Endometrial microvascular endothelial cells (primary cell): ENCODE data around the gene ZNF730. TPM values are rescaled to one million over a fixed set of nuclear protein-coding genes. Genes with fewer than 3 reads are reported as not detected.
"Not testable (repeated sequence)": the region's sequence is repeated elsewhere in the genome, so short reads cannot be mapped to it uniquely, and the experiment has no call there.

Experiments
- in situ Hi-C: cut with HindIII; loops from 2 replicates; pipeline ENCODE4 v1.10.0; 2017; ENCODE audit warnings: low sequenced_read_pairs, low pct_unique_long_range_greater_than_20kb; ENCODE audit errors: inconsistent ontology term
- total RNA-seq: library from RNA; depleted of rRNA; stranded (reverse); fragments of >200 nt; gene quantifications from one replicate; pipeline ENCODE4 v1.2.3, GENCODE V29; 2015; ENCODE audit errors: inconsistent ontology term

Gene ZNF730
- total RNA-seq = not detected

- in situ Hi-C loops = no loop called here
Observed at GRCh38 chr19:23116802-23117571, at the start of gene ZNF730. Gene ZNF730 (plus strand): TSS chr19:23117025. CDS start chr19:23117174, 149 bp downstream.

- in situ Hi-C loops = no loop called here
Observed at GRCh38 chr19:23070353-23071146, 46.3 kb upstream of the ZNF730 start.

- in situ Hi-C loops = no loop called here
Observed at GRCh38 chr19:23071147-23071511, 45.7 kb upstream of the ZNF730 start.

- in situ Hi-C loops = no loop called here
Observed at GRCh38 chr19:23075031-23075733, 41.6 kb upstream of the ZNF730 start.

DNA sequence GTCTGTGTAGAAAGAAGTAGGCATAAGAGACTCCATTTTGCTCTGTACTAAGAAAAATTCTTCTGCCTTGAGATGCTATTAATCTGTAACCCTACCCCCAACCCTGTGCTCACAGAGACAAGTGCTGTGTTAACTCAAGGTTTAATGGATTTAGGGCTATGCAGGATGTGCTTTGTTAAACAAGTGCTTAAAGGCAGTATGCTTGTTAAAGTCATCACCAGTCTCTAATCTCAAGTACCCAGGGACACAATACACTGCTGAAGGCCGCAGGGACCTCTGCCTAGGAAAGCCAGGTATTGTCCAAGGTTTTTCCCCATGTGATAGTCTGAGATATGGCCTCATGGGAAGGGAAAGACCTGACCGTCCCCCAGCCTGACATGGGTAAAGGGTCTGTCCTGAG lies 39.0 kb upstream of the ZNF730 start:
- in situ Hi-C loops = not testable (repeated sequence)

DNA sequence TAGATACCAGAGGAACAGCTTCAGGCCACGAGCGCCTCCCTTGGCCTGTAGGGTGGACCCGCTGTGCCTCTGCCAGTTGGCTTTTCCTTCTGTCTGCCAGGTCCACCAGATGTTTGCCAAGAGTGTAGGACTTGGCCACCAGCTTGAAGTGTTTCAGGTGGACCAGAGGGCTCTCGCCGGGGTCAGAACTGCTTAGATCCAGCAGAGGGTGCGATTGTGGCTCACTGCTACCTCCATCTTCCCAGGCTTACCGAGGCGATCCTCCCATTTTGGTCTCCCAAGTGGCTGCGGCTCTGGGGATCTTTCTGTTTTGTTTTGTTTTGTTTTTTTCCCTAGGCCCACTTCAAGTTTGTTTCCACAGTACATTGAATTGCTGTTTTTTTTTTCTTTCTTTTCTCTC lies 23.0 kb upstream of the ZNF730 start:
- in situ Hi-C loops = no loop called here

GRCh38 chr19:23095418-23095817 lies 21.4 kb upstream of the ZNF730 start:
- in situ Hi-C loops = no loop called here

GRCh38 chr19:23098286-23098685 lies 18.5 kb upstream of the ZNF730 start:
- in situ Hi-C loops = no loop called here

GRCh38 chr19:23098988-23099387 lies 17.8 kb upstream of the ZNF730 start:
- in situ Hi-C loops = no loop called here

DNA sequence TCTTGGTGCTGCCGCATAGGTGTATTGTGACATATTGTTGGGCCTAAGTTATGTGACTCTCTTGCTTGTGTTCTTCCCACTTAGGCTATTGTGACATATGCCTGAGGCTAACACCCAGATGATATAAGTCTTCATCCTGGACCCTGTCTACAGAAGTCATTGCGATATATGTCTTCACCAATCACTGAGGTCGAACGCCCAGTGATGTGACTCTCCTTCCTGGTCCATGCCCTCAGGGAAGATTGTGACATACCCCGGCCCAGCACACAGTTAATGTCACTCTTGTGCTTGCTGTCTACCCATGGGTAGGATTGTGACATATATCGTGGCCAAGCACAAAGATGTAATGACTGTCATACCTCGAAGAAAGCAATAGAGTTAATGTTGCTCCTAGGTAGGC lies 16.9 kb upstream of the ZNF730 start:
- in situ Hi-C loops = no loop called here

GRCh38 chr19:23101241-23101640 lies 15.6 kb upstream of the ZNF730 start:
- in situ Hi-C loops = no loop called here

DNA sequence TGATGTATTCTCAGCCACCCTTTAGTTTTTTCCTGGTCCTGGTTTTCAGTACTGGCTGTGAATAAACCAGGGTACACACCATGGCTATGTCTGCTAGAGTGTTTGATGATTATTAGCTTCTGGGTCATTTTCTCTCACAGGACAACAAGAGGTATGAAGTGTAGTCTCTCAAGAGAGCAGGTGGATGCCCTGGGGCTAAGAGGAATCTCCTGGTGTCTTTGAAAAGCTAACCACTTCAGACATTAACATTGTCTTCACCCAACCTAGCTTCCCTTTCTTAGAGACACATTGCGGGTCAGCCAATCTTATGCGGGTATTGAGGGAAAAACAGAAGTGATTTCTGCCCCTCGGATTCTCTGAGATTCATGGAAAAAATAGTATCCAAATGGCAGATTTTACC lies 1.6 kb downstream of the ZNF730 start:
- in situ Hi-C loops = no loop called here

GRCh38 chr19:23134211-23134610 lies 17.4 kb downstream of the ZNF730 start:
- in situ Hi-C loops = not testable (repeated sequence)

- in situ Hi-C loops = no loop called here
Observed at GRCh38 chr19:23145617-23146415, 29.0 kb downstream of the ZNF730 start.

GRCh38 chr19:23160766-23161165 lies 43.9 kb downstream of the ZNF730 start:
- in situ Hi-C loops = no loop called here

DNA sequence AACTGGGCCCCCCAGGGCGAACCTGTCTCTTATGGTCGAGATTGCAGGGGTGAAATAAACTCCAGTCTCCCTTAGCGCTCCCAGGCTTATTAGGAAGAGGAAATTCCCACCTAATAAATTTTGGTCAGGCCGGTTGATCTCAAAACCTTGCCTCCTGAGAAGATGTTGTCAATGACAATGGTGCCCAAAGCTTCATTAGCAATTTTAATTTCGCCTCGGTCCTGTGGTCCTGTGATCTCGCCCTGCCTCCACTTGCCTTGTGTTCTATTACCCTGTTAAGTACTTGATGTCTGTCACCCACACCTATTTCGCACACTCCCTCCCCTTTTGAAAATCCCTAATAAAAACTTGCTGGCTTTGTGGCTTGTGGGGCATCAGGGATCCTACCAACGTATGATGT lies 51.5 kb downstream of the ZNF730 start:
- in situ Hi-C loops = not testable (repeated sequence)

GRCh38 chr19:23183251-23183650 lies 66.4 kb downstream of the ZNF730 start:
- in situ Hi-C loops = no loop called here

DNA sequence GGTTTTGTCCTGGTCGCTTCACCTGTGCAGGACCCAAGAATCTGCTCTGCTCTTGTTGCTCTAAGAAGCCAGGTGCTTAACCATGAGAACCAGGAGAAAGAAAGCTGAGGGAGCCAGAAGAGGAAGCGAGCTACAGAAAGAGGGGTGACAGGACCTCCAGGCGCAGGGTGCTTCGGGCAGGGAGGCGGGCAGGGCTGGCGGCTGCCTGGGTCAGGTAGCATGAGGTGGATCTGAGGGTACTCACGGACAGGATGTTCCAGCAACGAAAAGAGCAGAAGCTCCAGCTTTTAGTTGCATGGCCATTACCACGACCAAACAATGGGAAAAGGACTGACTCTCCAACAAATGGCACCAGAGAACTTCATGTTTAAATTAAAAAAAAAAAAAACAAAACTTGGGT lies 73.5 kb downstream of the ZNF730 start:
- in situ Hi-C loops = no loop called here
